Upper lobe of right lung (tissue), 1 donor: ENCODE results near the gene IMMT. TPM values are rescaled to one million over a fixed set of nuclear protein-coding genes. Genes with fewer than 3 reads are reported as not detected.
A peak's percentile ranks its signal among the peaks of the same experiment; 100 is the strongest.
"Not testable (repeated sequence)": the region's sequence is repeated elsewhere in the genome, so short reads cannot be mapped to it uniquely, and the experiment has no call there.

Experiments
- ATAC-seq: fragments of 200-7000 bp; cut with Tn5 transposase; one replicate; pipeline ENCODE4 v1.9.1; 2020; ENCODE audit warnings: mild to moderate bottlenecking, moderate library complexity
- DNase-seq: peaks from one replicate; pipeline ENCODE4 v3.0.0-alpha.2; 2020
- H3K27ac ChIP-seq: fragments of 200-600 bp; one replicate; pipeline ENCODE4 v1.8.0; 2022
- H3K27me3 ChIP-seq: fragments of 200-600 bp; one replicate; pipeline ENCODE4 v1.8.0; 2022; ENCODE audit warnings: mild to moderate bottlenecking
- H3K36me3 ChIP-seq: fragments of 200-600 bp; one replicate; pipeline ENCODE4 v1.8.0; 2022
- H3K4me1 ChIP-seq: fragments of 200-600 bp; one replicate; pipeline ENCODE4 v1.8.0; 2022
- H3K4me3 ChIP-seq: fragments of 200-600 bp; one replicate; pipeline ENCODE4 v1.8.0; 2022; ENCODE audit warnings: mild to moderate bottlenecking
- H3K9me3 ChIP-seq: fragments of 200-600 bp; one replicate; pipeline ENCODE4 v1.8.0; 2022
- intact Hi-C: fragments of 100-400 bp; cut with DNase I; formaldehyde crosslinking; loops from one replicate; pipeline ENCODE4 v1.11.0; 2022
- total RNA-seq: library from RNA; stranded (reverse); fragmentation: NEBNext Ultra II Directional; extraction: Animal tissue kit (Norgen Biotek cat#: 25700); gene quantifications from one replicate; pipeline ENCODE4 v1.2.1, GENCODE V29; 2021
- TF ChIP-seq, protein P1 (sequence below): fragments of 200-600 bp; IDR thresholded peaks from one replicate; pipeline ENCODE4 v1.8.0; 2022; ENCODE audit warnings: antibody characterized with exemption
- donor health status: DM: no; HTN: yes; CAD: no; lungs with severe emphysema.

The IMMT gene
- total RNA-seq, 1 donor from 2014 or later, result 54.9 TPM

DNA sequence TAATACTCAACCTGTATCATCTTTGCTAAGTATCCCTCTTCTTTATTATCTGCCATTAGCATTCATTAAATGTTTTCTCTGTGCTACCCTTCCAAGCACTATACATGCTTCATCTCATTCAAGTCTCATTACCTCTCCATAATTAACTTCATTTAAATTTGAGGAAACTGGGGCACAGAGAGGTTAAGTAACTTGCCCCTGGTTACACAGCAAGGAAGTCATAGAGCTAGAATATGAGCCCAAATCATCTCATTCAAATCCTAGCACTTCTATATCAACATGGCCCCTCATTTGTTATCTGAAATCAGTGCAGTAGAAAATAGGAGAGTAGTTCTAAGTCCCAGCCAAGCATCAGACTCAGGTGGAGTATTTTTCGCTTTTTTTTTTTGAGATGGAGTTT is 8.4 kb upstream of the IMMT start:
- Histone ChIP-seq H3K27me3 (no peaks in the 10 kb centered on the region), H3K9me3 (no peaks in the 10 kb centered on the region), H3K27ac (no peak overlapping the region), H3K36me3 (peaks cover 27% of the 10 kb centered on the region), H3K4me1 (peaks cover 7% of the 10 kb centered on the region), H3K4me3 (no peak overlapping the region)
- no peak for DNase-seq
- no peak for ATAC-seq
- TF ChIP-seq, protein P1, sequence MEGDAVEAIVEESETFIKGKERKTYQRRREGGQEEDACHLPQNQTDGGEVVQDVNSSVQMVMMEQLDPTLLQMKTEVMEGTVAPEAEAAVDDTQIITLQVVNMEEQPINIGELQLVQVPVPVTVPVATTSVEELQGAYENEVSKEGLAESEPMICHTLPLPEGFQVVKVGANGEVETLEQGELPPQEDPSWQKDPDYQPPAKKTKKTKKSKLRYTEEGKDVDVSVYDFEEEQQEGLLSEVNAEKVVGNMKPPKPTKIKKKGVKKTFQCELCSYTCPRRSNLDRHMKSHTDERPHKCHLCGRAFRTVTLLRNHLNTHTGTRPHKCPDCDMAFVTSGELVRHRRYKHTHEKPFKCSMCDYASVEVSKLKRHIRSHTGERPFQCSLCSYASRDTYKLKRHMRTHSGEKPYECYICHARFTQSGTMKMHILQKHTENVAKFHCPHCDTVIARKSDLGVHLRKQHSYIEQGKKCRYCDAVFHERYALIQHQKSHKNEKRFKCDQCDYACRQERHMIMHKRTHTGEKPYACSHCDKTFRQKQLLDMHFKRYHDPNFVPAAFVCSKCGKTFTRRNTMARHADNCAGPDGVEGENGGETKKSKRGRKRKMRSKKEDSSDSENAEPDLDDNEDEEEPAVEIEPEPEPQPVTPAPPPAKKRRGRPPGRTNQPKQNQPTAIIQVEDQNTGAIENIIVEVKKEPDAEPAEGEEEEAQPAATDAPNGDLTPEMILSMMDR, result no peak
- intact Hi-C loops, result loop anchor here (5.0 kb wide), 1 partner anchor 249 kb away; no protein-coding TSS in a partner anchor

DNA sequence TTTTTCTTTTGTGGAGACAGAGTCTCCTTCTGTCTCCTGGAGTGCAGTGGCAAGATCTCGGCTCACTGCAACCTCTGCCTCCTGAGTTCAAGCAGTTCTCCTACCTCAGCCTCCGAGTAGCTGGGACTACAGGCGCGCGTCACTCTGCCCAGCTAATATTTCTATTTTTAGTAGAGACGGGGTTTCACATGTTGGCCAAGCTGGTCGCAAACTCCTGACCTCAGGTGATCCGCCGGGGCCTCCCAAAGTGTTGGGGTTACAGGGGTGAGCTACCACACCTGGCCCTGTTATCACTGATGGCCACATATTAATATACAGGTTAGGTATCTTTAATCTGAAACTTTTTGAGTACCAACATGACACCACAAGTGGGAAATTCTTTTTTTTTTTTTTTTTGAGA is 7.4 kb upstream of the IMMT start:
- DNase-seq (no peak), ATAC-seq (no peak)
- peaks cover 7% of the 10 kb centered on the region for H3K4me1 ChIP-seq
- intact Hi-C loops, result loop anchor here (5.0 kb wide), 1 partner anchor 250 kb away; no protein-coding TSS in a partner anchor
- H3K4me3 ChIP-seq, result no peak overlapping the region
- no peak overlapping the region for H3K27ac ChIP-seq
- TF ChIP-seq, protein P1, result no peak
- H3K27me3 ChIP-seq, result no peaks in the 10 kb centered on the region
- no peaks in the 10 kb centered on the region for H3K9me3 ChIP-seq
- H3K36me3 ChIP-seq, result peaks cover 18% of the 10 kb centered on the region

DNA sequence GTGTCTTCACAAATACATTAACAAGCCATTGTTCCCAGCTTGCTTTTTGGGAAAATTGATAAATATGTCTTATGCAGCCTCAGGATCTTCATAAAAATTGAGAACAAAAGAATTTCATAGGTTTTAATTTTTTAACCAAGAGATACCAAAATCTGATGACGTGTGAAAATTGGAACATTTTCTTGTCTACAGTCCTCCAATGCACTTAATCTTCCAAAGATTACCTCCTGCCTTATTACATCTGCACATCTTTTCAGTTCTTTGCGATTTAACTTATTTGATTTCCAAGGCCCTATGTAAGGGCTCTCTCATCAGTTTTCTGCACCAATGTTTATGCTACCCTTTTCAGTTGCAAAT is 7.1 kb upstream of the IMMT start:
- TF ChIP-seq, protein P1, result no peak
- no peaks in the 10 kb centered on the region for H3K27me3 ChIP-seq
- intact Hi-C loops, result loop anchor here (5.0 kb wide), 1 partner anchor 250 kb away; no protein-coding TSS in a partner anchor
- ATAC-seq, result no peak
- no peak overlapping the region for H3K27ac ChIP-seq
- no peak for DNase-seq
- H3K9me3 ChIP-seq, result no peaks in the 10 kb centered on the region
- no peak overlapping the region for H3K4me3 ChIP-seq
- peaks cover 14% of the 10 kb centered on the region for H3K36me3 ChIP-seq
- peaks cover 7% of the 10 kb centered on the region for H3K4me1 ChIP-seq

DNA sequence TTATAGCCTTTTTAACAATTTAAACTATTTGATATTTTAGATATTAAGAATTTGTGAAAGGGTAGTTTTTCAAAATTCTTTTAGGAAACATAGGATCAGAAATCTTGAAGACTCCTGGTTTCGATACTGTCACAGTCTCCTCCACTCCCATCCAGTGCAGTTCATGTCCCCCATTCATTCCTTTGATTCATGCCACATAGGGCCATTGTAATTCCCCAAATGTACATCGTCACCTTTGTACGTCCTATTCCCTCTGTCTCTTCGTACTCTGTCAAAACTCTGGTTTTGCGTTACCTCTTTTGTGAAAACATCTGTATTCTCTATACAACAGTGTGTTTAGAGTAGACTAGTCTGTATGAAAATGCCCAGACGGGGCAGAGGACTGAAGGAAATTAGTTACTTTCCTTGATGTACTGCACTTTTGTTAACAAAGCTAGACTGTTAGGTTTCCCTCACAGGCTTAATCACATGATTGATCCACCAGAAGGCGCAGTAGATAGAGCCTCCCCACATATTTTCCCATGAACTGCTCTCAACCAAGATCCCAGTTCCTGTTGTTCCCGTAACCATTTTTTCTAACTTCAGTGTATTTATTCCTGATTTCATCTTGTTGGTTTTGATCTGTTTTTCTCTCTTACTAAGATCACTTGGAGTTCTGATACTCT is 6.5 kb upstream of the IMMT start:
- H3K4me3 ChIP-seq, result no peak overlapping the region
- no peak for ATAC-seq
- H3K27me3 ChIP-seq, result no peaks in the 10 kb centered on the region
- H3K9me3 ChIP-seq, result no peaks in the 10 kb centered on the region
- no peak overlapping the region for H3K27ac ChIP-seq
- TF ChIP-seq, protein P1, result no peak
- intact Hi-C loops, result loop anchor here (5.0 kb wide), 1 partner anchor 250 kb away; no protein-coding TSS in a partner anchor
- no peak for DNase-seq
- peaks cover 9% of the 10 kb centered on the region for H3K36me3 ChIP-seq
- H3K4me1 ChIP-seq, result peaks cover 7% of the 10 kb centered on the region

DNA sequence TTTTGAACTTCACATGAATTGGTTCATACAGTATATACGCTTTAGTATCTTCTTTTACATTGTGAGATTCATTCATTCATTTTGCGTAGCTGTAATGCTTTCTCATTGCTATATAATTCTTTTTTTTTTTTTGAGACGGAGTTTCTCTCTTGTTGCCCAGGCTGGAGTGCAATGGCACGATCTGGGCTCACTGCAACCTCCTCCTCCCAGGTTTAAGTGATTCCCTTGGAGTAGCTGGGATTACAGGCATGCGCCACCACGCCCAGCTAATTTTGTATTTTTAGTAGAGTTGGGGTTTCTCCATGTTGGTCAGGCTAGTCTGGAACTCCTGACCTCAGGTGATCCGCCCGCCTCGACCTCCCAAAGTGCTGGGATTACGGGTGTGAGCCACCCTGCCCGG is 5.3 kb upstream of the IMMT start:
- H3K4me3 ChIP-seq, H3K36me3 ChIP-seq, ATAC-seq, DNase-seq, H3K27me3 ChIP-seq, H3K27ac ChIP-seq, H3K9me3 ChIP-seq: not testable (repeated sequence)
- peaks cover 15% of the 10 kb centered on the region for H3K4me1 ChIP-seq
- intact Hi-C loops, result loop anchor here (5.0 kb wide), 1 partner anchor 252 kb away; no protein-coding TSS in a partner anchor

DNA sequence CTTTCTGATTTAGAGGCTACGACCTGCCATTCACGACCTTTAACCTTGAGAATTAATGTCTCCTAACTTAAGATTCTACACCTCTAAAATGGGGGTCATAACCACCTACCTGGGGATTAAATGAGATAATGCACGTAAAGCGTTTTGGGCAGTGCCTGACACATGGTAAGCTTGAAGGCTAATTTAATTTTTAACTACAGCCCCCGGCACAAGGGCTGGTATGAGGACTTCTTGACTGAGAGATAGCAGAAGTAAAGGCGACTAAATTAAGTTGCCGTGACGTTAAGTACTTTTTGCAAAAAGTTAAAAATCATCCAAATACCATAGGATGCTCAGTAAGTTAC is 4.5 kb upstream of the IMMT start:
- Histone ChIP-seq H3K4me1 (peaks cover 15% of the 10 kb centered on the region), H3K9me3 (no peaks in the 10 kb centered on the region), H3K36me3 (no peaks in the 10 kb centered on the region), H3K27me3 (no peaks in the 10 kb centered on the region), H3K4me3 (peak overlapping the region; percentile 84), H3K27ac (peak overlapping the region; percentile 80)
- ATAC-seq, result no peak
- TF ChIP-seq, protein P1, result no peak
- intact Hi-C loops, result loop anchor here (5.0 kb wide), 1 partner anchor 252 kb away; no protein-coding TSS in a partner anchor
- no peak for DNase-seq
